ENCODE measurements around the gene KY. TPM values are rescaled to one million over a fixed set of nuclear protein-coding genes. Genes with fewer than 3 reads are reported as not detected.

The KY gene
- total RNA-seq, 1 donor from 2014 or later: 0.29 TPM

GRCh38 chr3:134696155-134696554, 45.3 kb upstream of the KY start:
- H3K27me3 ChIP-seq: no peaks in the 10 kb centered on the region
- H3K36me3 ChIP-seq: no peaks in the 10 kb centered on the region
- ATAC-seq (no peak), DNase-seq (no peak)
- TF ChIP-seq CTCF (IDR thresholded peaks at IDR 0.05): no peak
- H3K4me1 ChIP-seq: no peaks in the 10 kb centered on the region
- intact Hi-C loops (cut with DNase I): no loop called here
- no peak overlapping the region for H3K27ac ChIP-seq
- no peaks in the 10 kb centered on the region for H3K9me3 ChIP-seq
- no peak overlapping the region for H3K4me3 ChIP-seq

- DNase-seq (no peak), ATAC-seq (no peak)
- intact Hi-C loops (cut with DNase I): no loop called here
- no peaks in the 10 kb centered on the region for H3K27me3 ChIP-seq
- no peaks in the 10 kb centered on the region for H3K4me1 ChIP-seq
- H3K4me3 ChIP-seq: no peak overlapping the region
- no peaks in the 10 kb centered on the region for H3K9me3 ChIP-seq
- H3K27ac ChIP-seq: no peak overlapping the region
- no peak for TF ChIP-seq CTCF (IDR thresholded peaks at IDR 0.05)
- no peaks in the 10 kb centered on the region for H3K36me3 ChIP-seq
Measured at GRCh38 chr3:134694946-134695543, 44.2 kb upstream of the KY start.

- no peaks in the 10 kb centered on the region for H3K9me3 ChIP-seq
- no peaks in the 10 kb centered on the region for H3K4me1 ChIP-seq
- no peak overlapping the region for H3K4me3 ChIP-seq
- DNase-seq (no peak), ATAC-seq (no peak)
- no peak for TF ChIP-seq CTCF (IDR thresholded peaks at IDR 0.05)
- no peaks in the 10 kb centered on the region for H3K27me3 ChIP-seq
- intact Hi-C loops (cut with DNase I): no loop called here
- no peak overlapping the region for H3K27ac ChIP-seq
- no peaks in the 10 kb centered on the region for H3K36me3 ChIP-seq
Measured at GRCh38 chr3:134694466-134694865, 43.6 kb upstream of the KY start.

- H3K9me3 ChIP-seq: no peaks in the 10 kb centered on the region
- intact Hi-C loops (cut with DNase I): no loop called here
- DNase-seq (no peak), ATAC-seq (no peak)
- H3K4me1 ChIP-seq: no peaks in the 10 kb centered on the region
- no peaks in the 10 kb centered on the region for H3K36me3 ChIP-seq
- H3K27ac ChIP-seq: no peak overlapping the region
- no peak for TF ChIP-seq CTCF (IDR thresholded peaks at IDR 0.05)
- no peaks in the 10 kb centered on the region for H3K27me3 ChIP-seq
- H3K4me3 ChIP-seq: no peak overlapping the region
Measured at GRCh38 chr3:134693804-134694203, 43.0 kb upstream of the KY start.

- TF ChIP-seq CTCF (IDR thresholded peaks at IDR 0.05): no peak
- no peak for ATAC-seq
- Histone ChIP-seq H3K9me3 (no peaks in the 10 kb centered on the region), H3K4me1 (no peaks in the 10 kb centered on the region), H3K36me3 (no peaks in the 10 kb centered on the region), H3K4me3 (no peak overlapping the region), H3K27me3 (no peaks in the 10 kb centered on the region), H3K27ac (no peak overlapping the region)
- intact Hi-C loops (cut with DNase I): no loop called here
- no peak for DNase-seq
Measured at GRCh38 chr3:134693226-134693625, 42.4 kb upstream of the KY start.

- ATAC-seq: no peak
- H3K36me3 ChIP-seq: no peaks in the 10 kb centered on the region
- no peaks in the 10 kb centered on the region for H3K9me3 ChIP-seq
- H3K4me1 ChIP-seq: no peaks in the 10 kb centered on the region
- H3K27me3 ChIP-seq: no peaks in the 10 kb centered on the region
- no peak for DNase-seq
- H3K27ac ChIP-seq: no peak overlapping the region
- intact Hi-C loops (cut with DNase I): no loop called here
- no peak for TF ChIP-seq CTCF (IDR thresholded peaks at IDR 0.05)
- H3K4me3 ChIP-seq: no peak overlapping the region
Measured at GRCh38 chr3:134690226-134690625, 39.4 kb upstream of the KY start.
